NCI-H1417 (cell line): ENCODE measurements around the gene RALGPS1.

ENCODE experiments used
- DNase-seq, 3 experiments: peaks; one replicate each; lab custom pipeline; 2025; lab: John Stamatoyannopoulos, UW

Gene RALGPS1

DNA sequence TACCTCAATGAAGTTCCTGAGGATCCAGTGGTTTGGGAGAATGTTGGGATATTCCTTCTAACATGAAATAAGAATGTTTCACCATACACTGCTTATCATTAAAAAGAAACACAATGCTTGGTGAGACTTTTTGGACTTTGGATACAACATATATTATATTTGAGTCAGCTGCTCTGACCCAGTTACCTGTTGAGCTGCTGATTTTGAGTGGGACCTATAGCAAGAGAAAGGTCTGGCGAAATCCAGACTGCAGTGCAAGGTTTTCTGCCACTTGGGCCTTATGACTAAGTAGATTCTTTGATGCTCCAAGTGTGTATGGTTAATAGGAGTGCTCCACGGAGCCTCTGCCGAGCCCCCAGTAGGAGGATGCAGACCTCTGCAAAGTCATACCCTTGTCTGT lies 10.0 kb upstream of the RALGPS1 start:
- no peak for DNase-seq

DNA sequence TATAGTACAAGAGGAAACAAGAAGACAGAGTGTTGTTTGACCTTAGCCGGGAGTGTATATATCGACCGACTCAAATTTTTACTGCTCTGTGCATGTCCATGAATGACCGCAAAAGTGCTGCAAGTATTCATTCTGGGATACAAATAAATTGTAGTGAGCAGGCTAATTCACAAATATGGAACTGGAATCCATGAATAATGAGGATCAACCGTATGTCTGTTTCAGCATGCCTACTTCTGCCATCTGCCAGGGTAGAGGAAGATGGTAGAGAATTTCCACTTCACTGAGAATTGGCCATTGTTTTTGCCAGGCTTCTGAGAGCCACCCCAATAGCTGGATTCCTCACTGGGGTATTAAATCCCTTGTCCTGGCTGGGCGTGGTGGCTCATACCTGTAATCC lies 8.5 kb upstream of the RALGPS1 start:
- no peak for DNase-seq

DNA sequence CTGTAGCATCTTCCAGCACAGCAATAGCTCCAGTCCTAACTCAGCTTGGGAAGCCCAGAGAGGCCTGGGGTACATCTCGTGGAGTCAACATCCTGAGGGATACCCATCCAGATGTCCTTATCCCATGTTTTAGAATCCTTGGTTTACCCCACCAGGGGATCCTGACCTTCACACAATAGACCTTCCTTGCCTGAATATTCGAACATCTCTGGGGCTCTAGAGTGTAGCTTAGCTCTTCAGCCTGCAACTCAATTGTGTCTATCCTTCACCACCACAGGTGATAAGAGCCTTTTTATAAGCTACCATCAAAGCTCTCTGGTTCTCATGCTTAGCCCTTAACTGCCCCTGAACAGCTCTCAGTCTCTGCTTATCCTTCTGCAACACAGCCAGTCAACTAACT lies 7.5 kb upstream of the RALGPS1 start:
- no peak for DNase-seq

DNA sequence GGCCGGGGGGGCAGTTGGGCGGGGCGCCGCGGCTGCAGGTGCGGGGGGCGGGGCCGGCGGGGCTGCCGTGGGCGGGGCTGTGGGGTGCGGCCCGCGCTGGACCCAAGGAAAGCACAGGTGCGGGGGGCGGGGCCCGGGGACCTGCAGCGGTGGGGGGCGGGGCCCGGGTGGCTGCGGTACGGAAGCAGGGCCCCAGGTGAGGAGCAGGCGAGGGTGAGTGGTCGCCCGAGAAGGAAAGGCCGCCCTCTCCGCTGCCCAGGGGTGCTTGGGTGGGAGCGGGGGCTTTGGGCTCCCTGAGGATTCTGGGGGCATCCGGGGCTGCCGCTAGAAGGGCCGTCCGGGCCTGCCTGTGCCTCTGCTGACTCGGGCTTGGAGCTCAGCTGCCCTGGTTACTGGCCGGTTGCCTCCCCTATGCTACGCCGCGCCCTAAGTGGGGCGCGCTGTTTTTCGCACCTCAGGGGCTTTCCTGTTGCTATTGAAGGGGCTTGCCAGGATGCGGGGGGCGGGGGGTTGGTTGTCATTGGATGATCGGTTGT lies 767 bp downstream of the RALGPS1 start:
- peak; percentile 59 to 87 (median 84) for DNase-seq

DNA sequence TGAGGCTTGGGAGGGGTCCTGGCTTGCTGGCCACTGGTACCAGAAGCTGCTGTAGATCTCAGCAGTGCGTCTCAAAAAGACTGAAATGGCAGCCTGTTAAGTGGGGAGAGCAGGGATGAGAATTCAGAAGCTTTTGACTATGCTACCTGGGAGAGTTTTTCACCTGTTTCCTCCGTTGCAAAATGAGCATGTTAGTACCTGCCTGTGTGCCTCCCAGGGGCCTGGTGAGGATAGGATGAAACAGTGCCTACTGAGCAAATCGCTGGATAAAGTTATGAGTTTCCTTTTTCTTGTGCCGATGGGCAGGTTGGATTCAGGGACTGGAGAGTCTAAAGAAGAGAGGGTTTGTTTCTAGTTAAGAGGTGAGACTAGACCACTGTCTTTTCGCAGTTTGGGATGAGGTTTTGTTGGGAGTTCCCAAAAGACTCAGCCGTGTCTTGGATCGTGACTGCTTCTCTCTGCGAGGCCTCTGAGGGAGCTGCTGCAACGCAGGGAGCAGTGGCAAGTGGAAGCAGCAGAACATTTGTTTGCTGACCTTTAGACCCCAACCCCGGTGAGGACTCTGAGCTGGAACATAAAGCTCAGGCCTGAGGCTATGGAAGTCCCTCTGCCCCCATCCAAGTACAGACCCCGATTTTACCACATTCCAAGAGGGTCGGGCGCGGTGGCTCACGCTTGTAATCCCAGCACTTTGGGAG lies 1.4 kb downstream of the RALGPS1 start:
- DNase-seq: peak in 2 of 3 experiments; percentile 63 to 78

DNA sequence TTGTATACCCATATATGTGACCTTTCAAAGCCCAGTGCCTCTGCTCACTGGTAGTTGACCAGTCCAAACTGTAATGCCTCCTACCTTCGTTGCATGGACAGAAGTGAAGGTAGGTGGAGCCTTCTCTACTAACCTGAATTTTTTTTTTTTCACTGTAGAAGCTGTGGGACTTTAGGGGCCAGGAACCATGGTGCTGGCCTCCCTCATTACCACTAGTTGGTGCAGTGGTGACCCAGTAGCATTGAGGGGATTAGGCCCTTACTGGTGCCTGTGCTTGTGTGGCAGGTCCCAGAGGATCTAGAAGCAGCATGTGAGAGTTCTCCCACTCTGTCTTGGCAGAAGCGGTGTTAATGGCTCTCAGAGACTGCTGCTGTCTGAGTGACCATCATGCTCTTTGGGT lies 2.3 kb downstream of the RALGPS1 start:
- DNase-seq: no peak

DNA sequence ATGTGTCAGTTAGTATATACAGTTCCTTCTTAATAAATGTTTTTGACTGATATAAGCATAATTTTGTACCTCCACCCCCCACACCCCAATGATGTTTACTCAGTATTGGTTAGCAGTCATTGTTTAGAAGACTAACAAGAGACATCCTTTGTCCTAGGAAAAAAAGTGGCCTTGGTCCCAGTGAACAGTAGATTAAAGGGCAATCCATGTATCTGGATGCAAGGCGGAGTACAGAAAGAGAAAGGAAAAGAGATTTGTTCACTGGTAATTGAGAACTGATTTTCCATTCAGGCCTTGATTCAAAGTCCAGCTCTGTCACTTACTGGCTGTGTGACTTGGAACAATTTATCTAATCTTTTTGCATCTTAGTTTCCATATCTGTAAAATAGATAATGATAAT lies 4.6 kb downstream of the RALGPS1 start:
- DNase-seq: peak in 1 of 3 experiments; percentile 39

DNA sequence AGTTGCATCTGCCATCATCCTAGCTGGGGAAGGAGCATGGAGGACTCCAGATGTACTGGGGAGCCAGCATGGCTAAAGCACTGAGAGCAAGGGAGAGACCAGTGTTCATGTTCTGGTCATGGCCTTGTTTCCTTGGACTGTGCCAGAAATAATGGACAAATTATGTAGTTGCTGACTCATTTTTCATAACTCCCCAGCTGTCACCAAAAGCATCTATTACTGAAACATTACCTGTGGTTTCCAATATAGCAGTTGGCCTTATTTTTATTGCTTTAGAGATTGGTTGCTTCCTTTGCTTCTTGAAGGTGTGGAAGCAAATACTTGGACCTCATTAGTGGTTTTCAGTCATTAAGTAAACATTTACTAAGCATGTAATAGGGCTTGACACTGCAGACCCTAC lies 11.3 kb downstream of the RALGPS1 start:
- peak in 2 of 3 experiments; percentile 11 to 26 for DNase-seq

DNA sequence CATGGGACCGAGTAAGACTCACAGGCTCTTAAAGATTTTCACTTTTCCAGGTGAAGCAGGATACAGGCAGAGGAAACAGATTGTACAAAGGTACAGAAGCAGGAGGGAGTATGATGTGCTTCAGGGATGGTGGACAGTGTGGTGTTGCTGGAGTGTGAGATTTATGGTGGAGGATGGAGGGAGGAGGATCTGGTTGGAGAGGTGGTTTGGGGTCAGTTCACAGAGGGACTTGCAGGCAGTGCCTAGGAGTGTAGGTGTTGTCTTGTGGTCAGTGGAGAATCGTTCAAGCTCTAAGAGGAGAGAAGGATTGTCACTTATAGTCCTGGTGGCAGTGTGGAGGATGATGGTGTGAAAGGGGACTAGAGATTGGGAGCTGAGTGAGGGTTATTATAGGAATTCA lies 11.8 kb downstream of the RALGPS1 start:
- no peak for DNase-seq

DNA sequence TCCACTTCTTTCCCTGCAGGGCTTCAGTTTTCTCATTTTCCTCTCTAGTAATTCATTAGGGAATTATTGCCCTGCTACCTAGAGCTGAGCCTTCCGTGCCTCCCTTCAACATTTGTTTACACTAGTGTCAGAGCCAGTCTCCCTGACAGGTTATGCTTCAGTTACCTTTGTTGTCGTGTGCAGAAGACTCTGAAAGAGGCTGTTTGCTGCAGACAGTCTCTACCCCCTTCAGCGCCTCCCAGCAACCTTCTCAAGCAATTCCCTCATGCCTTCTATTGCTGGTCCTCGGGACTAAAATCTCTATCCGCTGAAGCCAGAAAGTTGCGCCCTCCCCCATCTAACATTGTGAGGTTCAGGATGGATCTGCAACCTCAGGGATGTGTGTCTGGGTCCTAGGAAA lies 12.8 kb downstream of the RALGPS1 start:
- DNase-seq: peak; percentile 51 to 82 (median 80)

DNA sequence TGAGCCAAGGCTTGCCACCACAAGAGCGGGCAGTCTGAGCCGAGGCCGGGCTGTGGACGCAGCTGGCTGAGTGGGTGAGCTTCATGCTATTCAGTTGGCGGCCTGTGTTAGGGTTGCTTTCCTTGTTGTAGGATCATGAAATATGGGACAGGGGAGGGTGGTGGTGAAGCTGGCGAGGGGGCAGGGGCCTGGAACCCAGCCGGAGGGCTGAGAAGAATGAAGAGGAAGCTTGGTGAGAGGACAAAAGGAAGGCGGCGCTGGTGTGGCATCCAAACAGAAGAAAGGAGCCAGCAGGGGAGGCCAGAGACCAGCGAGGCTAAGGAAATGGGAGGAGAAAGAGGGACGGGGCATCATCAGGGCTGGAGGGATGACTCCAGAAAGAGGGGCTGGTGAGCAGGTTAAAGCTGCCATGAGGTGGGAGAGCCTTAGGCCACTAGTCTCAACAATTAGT lies 18.3 kb downstream of the RALGPS1 start:
- DNase-seq: no peak

DNA sequence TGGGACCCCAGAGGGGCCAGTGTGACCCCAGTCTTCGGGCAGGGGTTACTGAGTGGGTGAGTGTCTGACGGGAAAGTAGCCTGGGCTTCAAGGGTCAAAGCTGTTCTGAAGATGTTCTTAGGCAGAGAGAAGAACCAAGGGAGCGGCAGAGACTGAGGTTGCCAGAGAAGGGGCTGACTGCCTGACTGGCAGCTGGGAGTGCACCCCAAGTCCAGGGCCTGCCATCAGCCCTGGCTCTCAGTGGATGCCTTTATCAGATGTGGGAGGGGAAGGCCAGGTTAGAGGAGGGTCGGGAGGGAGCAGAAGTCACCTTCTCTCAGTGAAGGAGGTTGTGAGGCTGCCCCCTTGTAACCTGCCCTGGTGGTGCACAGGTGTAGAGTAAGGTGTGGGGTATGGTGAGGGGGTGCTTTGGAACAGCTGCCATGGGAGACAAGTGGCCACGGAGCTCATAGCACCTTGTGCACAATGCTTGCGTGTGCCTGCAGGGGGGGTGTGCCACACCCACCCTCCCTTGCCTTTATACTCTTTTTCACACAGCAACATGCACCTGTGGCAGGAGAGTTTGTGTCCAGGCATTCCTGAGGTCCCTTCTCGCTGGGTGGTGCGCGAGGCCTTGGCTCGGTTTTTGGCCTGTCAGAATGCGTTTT lies 18.9 kb downstream of the RALGPS1 start:
- no peak for DNase-seq

DNA sequence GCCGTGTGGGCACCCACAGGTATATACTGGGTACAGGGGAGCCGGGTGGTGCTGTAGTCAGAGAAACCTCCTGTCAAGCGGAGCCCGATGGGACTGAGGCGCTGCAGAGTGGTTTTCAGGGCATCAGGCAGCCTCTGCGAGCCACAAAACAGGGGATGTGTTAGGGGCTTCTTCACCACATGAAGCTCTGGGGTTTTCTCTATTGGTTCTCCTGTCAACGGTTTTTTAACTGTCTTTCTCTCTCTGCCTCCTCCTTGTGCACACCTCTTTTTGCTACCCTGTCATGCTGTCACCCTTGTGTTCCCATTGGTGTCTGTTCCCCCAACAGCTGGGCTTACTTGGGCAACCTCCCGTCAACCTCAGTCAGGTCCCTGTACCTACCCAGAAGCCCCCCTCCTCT lies 19.9 kb downstream of the RALGPS1 start:
- no peak for DNase-seq

DNA sequence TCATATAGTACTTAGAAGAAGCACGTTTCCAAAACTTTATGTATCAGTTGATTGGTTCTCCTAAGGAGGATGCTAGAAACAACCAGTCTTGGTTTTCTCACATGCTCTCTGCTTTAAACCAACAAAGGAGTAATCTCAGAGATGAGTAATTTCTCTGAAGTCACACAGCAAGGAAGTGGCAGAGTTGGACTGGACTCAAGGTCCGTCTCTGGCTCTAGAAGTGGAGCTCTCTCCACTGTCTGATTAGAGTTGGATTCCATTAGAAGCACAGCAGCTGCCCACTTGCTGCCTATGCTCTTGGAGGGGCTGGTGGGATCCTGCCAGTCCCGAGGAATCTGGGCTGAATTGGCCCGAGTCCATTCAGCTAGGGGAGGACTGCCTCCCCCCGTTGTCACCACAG lies 21.0 kb downstream of the RALGPS1 start:
- DNase-seq: no peak

DNA sequence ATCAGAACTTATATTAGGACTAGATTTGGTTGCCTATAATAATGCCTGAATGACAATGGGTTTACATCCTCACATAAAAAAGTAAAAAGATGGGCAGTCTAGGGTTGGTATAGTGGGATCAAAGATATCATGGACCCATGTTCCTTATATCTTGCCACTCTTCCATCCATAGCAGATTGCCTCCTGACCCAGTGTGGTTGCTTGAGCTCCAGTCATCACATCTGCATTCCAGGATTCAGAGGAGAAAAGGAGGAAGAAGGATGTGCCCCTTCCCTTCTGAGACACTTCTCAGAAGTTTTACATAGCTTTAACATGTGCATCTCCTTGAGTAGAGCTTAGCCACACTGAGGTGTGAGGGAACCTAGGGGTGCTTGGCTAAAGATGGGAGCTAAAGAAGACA lies 22.9 kb downstream of the RALGPS1 start:
- no peak for DNase-seq

DNA sequence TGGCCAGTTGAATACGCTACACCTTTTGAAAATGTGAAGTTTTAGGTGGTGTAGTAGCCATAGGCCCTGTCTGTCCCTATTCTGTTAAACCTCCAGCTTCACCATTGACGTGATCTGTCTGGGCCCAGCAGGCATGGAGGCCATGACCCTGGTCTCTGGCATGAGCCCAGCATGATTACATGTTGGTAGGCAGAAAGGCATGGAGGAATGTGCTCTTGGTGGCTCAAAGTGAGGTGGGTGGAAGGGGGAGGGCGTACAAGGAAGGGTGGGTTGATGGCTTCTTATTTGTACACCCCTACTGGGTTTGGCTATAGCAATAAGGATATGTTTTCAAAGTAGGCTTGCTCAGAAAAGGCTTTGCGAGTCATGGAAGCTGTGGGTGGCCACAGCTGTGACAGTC lies 23.7 kb downstream of the RALGPS1 start:
- DNase-seq: no peak

DNA sequence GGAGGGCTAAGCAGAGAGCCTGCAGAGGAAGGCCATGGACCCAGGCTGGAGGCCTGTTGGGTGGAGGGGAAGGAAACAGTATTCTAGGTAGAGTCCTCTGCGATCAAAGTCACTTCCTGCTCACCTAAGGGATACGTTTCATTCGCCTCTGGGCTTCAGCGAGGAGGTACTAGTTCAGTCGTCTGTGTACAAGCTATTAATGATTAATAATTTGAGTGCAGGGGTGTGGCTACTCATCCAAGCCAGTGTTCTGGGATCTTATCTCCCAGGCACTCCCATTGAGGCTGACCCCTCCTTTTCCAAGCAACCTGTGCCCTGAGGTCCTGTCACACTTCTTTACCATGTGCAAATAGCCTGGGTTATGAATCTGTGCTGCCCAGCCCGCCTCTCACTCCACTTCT lies 25.2 kb downstream of the RALGPS1 start:
- peak in 2 of 3 experiments; percentile 40 to 71 for DNase-seq

DNA sequence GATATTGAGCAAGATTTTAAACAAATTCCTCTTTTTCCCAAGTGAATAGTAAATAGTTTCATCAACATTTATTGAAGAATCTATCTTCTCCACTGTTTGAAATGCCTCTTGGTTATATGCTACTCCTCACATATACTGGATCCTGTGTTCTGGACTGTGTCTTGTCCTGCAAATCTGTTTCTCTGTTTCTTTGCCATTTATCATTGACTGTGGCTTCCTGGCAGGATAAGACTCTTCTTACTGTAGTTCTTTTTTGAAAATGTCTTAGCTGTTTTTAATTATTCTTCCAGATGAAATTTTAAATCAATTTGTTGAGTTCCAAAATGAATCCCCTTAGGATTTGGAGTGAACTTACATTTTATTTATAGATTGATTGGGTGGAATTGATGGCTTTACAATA lies 27.8 kb downstream of the RALGPS1 start:
- no peak for DNase-seq

DNA sequence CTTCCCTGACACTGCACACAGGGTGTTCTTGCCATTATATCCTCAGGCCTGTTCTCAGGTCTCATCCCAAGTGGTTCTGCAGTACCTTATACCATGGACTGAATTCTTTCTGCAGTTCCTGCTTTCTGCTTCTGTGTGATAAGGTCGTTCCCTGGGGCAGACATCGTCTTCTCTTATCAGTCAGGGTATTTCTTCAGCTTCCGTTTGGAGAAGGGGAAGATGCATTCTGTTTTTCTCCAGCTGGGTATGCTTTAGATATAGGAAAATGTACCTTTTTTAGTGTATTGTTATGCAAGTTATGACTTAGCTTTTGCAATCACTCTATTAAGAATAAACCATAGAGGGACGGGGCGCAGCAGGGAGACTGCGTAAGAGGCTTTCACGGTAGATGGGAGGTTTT lies 31.1 kb downstream of the RALGPS1 start:
- no peak for DNase-seq

DNA sequence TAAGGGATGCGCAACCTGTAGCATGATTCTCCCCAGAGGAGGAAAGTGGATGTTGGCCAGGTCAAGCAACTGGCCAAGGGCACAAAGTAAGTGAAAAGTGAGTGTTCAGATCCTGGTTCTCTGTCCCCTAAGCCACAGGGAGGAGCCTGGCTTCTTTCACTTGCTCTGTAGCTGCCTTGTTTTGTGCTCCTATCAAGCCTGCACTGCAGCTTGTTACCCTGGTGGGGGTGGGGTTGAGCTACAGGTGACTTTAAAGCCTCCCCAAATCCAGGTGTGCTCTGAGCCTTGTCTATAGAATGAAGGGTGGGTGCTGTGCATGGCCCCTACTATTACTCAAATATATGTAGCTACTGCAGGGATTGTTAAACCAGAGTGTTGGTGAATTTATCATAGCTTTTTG lies 32.9 kb downstream of the RALGPS1 start:
- peak in 1 of 3 experiments; percentile 28 for DNase-seq

DNA sequence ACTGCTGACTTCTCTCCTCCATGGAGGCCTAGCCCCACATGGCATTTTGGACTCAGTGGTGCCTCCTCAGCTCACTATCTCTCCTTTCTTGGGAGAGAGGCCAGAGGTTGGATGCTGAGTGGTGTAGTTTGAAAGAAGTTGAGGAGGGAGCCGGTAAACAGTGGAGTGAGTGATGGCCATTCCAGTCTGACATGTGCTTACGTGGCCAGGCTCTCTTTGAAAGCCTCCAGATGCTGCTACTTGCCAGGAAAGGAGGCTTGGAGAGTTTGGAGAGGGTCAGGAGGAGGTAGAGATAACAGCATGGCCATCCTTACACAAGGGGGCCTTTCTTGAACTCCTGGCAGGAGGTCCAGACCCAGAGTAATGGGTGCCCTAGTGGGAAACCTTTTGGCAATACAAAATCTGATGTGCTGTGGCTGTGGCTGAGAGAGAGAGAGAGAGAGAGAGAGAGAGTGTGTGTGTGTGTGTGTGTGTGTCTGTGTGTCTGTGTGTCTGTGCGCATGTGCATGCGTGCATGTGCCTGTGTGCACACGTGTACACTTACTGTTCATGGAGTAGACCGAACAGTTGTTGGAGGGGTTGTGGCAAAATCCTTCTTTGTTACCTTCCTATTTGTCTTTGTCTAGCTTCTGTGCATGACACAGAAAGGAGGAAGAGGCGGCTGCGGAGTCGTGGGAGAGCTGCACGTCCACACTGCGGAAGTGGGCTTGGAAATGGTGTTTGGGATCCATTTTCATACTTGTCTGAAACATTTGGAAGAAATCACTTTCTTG lies 37.8 kb downstream of the RALGPS1 start:
- DNase-seq: no peak

DNA sequence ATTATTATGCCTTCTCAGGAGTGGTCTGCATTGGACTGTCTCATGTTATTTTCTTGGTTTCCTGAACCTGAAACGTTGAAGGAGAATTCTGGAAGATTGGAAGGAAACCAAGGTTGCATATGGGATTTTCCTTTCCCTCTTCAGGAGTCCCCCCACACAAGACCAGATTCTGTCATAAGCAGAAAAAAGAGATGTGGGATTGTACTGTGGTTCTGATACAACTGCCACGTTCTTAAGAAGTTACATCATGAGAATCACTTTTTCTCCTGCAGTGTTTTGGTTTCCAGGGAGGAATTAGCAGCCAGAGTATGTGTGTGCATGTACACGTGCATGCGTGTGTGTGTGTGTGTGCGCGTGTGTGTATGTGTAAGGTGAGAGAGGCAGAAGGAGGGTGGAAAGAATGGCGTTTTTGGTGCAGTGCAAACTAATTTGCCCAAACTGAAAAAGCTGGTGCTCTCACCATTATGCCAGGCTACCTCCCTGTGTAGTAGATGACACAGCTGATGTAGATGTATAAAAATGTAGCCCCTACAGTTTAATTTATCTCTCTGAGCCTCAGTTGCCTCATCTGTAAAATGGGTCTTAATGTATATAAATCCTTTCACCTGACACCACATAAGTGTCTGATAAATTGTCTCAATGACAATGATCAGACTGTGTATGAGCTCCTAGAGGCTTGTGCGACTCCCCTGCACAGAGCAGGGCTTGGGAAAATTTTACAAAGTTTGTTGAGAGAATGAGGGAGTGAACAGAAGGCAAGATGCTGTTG lies 38.6 kb downstream of the RALGPS1 start:
- no peak for DNase-seq
